Psoas muscle (tissue), 8 donors: ENCODE results near the gene ADCY2. TPM values are rescaled to one million over a fixed set of nuclear protein-coding genes. Genes with fewer than 3 reads are reported as not detected.

Experiments used
- ATAC-seq, 4 donors: fragments of 200-7000 bp; cut with Tn5 transposase; one replicate each; pipeline ENCODE4 v1.9.1; 2020; ENCODE audit warnings: moderate library complexity in 3 of 4, mild to moderate bottlenecking in 2 of 4
- DNase-seq, 2 donors: peaks; one replicate each; pipeline ENCODE4 v3.0.0-alpha.2; 2020
- H3K27ac ChIP-seq: fragments of 200-600 bp; one replicate; pipeline ENCODE4 v1.8.0; 2022
- H3K27me3 ChIP-seq, 3 donors: fragments of 200-600 bp in 1 of 3; one replicate each; pipeline versions ENCODE4 v1.6.1 to v1.8.0; 2013 to 2022; ENCODE audit warnings: low read length in 2 of 3, mild to moderate bottlenecking in 2 of 3, moderate library complexity in 1 of 3; ENCODE audit not compliant: insufficient read depth in 3 of 3
- H3K36me3 ChIP-seq, 2 donors: fragments of 200-600 bp in 1 of 2; one replicate each; pipeline versions ENCODE4 v1.6.1 to v1.8.0; 2013 to 2022; ENCODE audit warnings: low read depth in 1 of 2, mild to moderate bottlenecking in 1 of 2, moderate library complexity in 1 of 2; ENCODE audit not compliant: insufficient read depth in 1 of 2
- H3K4me1 ChIP-seq: fragments of 200-600 bp; one replicate; pipeline ENCODE4 v1.8.0; 2022
- H3K4me3 ChIP-seq: fragments of 200-600 bp; one replicate; pipeline ENCODE4 v1.8.0; 2022; ENCODE audit warnings: mild to moderate bottlenecking
- H3K9me3 ChIP-seq: fragments of 200-600 bp; one replicate; pipeline ENCODE4 v1.8.0; 2022
- WGBS, 3 donors: extraction: QIAGEN DNeasy Blood & Tissue Kit; methylation state at CpG; one replicate each; pipeline versions ENCODE4 v1.1.6 to v1.1.7; 2013; 5-methylcytosine and 5-hydroxymethylcytosine counted together
- intact Hi-C, 2 donors: fragments of 100-400 bp; cut with DNase I; formaldehyde crosslinking; loops; one replicate each; pipeline versions ENCODE4 v1.11.0 to v1.14.2; 2022
- polyA plus RNA-seq, 3 donors: library from polyadenylated mRNA; stranded (reverse); fragments of 200-250 nt; gene quantifications; one replicate each; pipeline ENCODE4 v1.2.3, GENCODE V29; 2013
- total RNA-seq, 4 donors: library from RNA; stranded (reverse); fragmentation: NEBNext Ultra II Directional in 2 of 4; extraction: Animal tissue kit (Norgen Biotek cat#: 25700) in 2 of 4; gene quantifications; one replicate each; pipeline versions ENCODE4 v1.2.1 to v1.2.4, GENCODE V29; 2021 to 2023
- TF ChIP-seq, protein P1 (sequence below): fragments of 200-600 bp; IDR thresholded peaks from one replicate; pipeline ENCODE4 v1.8.0; 2022; ENCODE audit warnings: antibody characterized with exemption
- donor health status: healthy with polysubstance abuse.
- donor health status: DM: no; HTN: no; CAD: no; lungs with moderate emphysema.
- donor health status: Bipolar disorder and iron deficiency.
- donor health status: healthy.
- donor health status: DM: yes; HTN: yes; CAD: no.
- donor health status: DM: no; HTN: no; CAD: no.
- donor health status: DM: no; HTN: no; CAD: no.
- donor health status: DM: yes; HTN: yes; CAD: no.

Gene ADCY2
- total and polyA plus RNA-seq, 7 donors, result 24.3 to 91.4 (median 55.1) TPM

GRCh38 chr5:7801891-7802614 is 406.1 kb downstream of the ADCY2 start:
- Histone ChIP-seq H3K27me3 (no peaks in the 10 kb centered on the region), H3K4me3 (no peak overlapping the region), H3K36me3 (peaks cover 0 to 26% of the 10 kb centered on the region in 2 donors), H3K27ac (peak overlapping the region; percentile 76), H3K4me1 (peaks cover 10% of the 10 kb centered on the region), H3K9me3 (no peaks in the 10 kb centered on the region)
- intact Hi-C loops, result no loop called here
- 65 to 69% (median 67%) methylated on average over 14 of the region's 14 CpGs for WGBS, 3 donors
- no peak for DNase-seq
- TF ChIP-seq, protein P1, sequence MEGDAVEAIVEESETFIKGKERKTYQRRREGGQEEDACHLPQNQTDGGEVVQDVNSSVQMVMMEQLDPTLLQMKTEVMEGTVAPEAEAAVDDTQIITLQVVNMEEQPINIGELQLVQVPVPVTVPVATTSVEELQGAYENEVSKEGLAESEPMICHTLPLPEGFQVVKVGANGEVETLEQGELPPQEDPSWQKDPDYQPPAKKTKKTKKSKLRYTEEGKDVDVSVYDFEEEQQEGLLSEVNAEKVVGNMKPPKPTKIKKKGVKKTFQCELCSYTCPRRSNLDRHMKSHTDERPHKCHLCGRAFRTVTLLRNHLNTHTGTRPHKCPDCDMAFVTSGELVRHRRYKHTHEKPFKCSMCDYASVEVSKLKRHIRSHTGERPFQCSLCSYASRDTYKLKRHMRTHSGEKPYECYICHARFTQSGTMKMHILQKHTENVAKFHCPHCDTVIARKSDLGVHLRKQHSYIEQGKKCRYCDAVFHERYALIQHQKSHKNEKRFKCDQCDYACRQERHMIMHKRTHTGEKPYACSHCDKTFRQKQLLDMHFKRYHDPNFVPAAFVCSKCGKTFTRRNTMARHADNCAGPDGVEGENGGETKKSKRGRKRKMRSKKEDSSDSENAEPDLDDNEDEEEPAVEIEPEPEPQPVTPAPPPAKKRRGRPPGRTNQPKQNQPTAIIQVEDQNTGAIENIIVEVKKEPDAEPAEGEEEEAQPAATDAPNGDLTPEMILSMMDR, result no peak
- peak; percentile 36 to 65 (median 50) for ATAC-seq

GRCh38 chr5:7802855-7803254 is 406.9 kb downstream of the ADCY2 start:
- TF ChIP-seq, protein P1, result no peak
- intact Hi-C loops, result no loop called here
- H3K36me3 ChIP-seq, result peaks cover 0 to 30% of the 10 kb centered on the region in 2 donors
- peak in 1 of 2 donors; percentile 22 for DNase-seq
- no peak overlapping the region for H3K4me3 ChIP-seq
- 76 to 88% (median 77%) methylated on average over 6 of the region's 6 CpGs for WGBS, 3 donors
- no peaks in the 10 kb centered on the region for H3K9me3 ChIP-seq
- peak overlapping the region; percentile 76 for H3K27ac ChIP-seq
- no peaks in the 10 kb centered on the region for H3K27me3 ChIP-seq
- peak; percentile 73 to 87 (median 80) for ATAC-seq
- peaks cover 10% of the 10 kb centered on the region for H3K4me1 ChIP-seq

DNA sequence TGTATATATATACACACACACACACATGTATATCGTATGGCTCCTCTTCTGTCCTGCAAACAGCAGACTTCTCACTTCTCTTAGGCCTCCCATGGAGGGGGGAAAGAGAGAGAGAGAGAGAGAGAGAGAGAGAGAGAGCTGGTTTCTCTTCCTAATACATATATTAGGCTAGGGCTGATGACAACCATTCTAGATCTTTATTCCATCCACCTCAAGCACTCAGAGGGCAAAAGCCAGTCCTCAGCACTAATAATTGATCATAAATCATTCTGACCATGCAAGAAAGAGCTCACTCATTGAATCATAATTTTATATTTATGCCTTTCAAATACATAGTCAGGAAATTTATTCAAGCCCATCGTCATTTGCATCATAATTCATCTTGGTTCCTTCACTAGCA is 408.0 kb downstream of the ADCY2 start:
- Histone ChIP-seq H3K27ac (peak overlapping the region; percentile 76), H3K27me3 (no peaks in the 10 kb centered on the region), H3K4me1 (peaks cover 10% of the 10 kb centered on the region), H3K4me3 (no peak overlapping the region), H3K36me3 (peaks cover 0 to 30% of the 10 kb centered on the region in 2 donors), H3K9me3 (no peaks in the 10 kb centered on the region)
- whole genome bisulfite sequencing, 3 donors, result 36 to 67% (median 64%) methylated on average over 2 of the region's 2 CpGs
- DNase-seq (no peak), ATAC-seq (no peak)
- TF ChIP-seq, protein P1, result no peak
- intact Hi-C loops, result no loop called here

GRCh38 chr5:7805379-7805778 is 409.4 kb downstream of the ADCY2 start:
- WGBS, 3 donors, result 89 to 93% (median 90%) methylated on average over 2 of the region's 2 CpGs

More at GRCh38 chr5:7805379-7805778, 409.4 kb downstream of the ADCY2 start:
- Histone ChIP-seq H3K27ac (no peak overlapping the region), H3K36me3 (peaks cover 0 to 30% of the 10 kb centered on the region in 2 donors), H3K4me3 (no peak overlapping the region), H3K27me3 (no peaks in the 10 kb centered on the region), H3K4me1 (peaks cover 10% of the 10 kb centered on the region), H3K9me3 (no peaks in the 10 kb centered on the region)
- TF ChIP-seq, protein P1, result no peak
- ATAC-seq (no peak), DNase-seq (no peak)
- intact Hi-C loops, result no loop called here
